Heart left ventricle (tissue), 16 donors: ENCODE data around the gene B3GNT2. TPM values are rescaled to one million over a fixed set of nuclear protein-coding genes. Genes with fewer than 3 reads are reported as not detected.

Experiments
- ATAC-seq, 4 donors: fragments of 200-7000 bp; cut with Tn5 transposase; one replicate each; pipeline ENCODE4 v1.9.1; 2020 to 2022; ENCODE audit warnings: moderate library complexity in 4 of 4, mild to moderate bottlenecking in 3 of 4, moderate number of reproducible peaks in 1 of 4
- DNase-seq, 5 donors: peaks; one replicate each; pipeline ENCODE4 v3.0.0-alpha.2; 2020
- H3K27ac ChIP-seq, 12 donors: fragments of 200-600 bp; sonication (generic) in 4 of 12; one replicate each; pipeline versions ENCODE4 v1.5.0 to v1.8.0; 2016 to 2022; ENCODE audit warnings: mild to moderate bottlenecking in 2 of 12
- H3K27me3 ChIP-seq, 9 donors: fragments of 200-600 bp; sonication (generic) in 2 of 9; one replicate each; pipeline versions ENCODE4 v1.5.1 to v1.8.0; 2016 to 2022; ENCODE audit warnings: mild to moderate bottlenecking in 3 of 9
- H3K36me3 ChIP-seq, 9 donors: fragments of 200-600 bp; sonication (generic) in 2 of 9; one replicate each; pipeline versions ENCODE4 v1.5.0 to v1.8.0; 2018 to 2022; ENCODE audit warnings: mild to moderate bottlenecking in 2 of 9
- H3K4me1 ChIP-seq, 12 donors: fragments of 200-600 bp; sonication (generic) in 4 of 12; one replicate each; pipeline versions ENCODE4 v1.5.0 to v1.8.0; 2016 to 2022; ENCODE audit warnings: mild to moderate bottlenecking in 3 of 12
- H3K4me3 ChIP-seq, 12 donors: fragments of 200-600 bp; sonication (generic) in 4 of 12; one replicate each; pipeline versions ENCODE4 v1.5.0 to v1.8.0; 2017 to 2022; ENCODE audit warnings: mild to moderate bottlenecking in 9 of 12, moderate library complexity in 4 of 12
- H3K9me3 ChIP-seq, 12 donors: fragments of 200-600 bp; sonication (generic) in 4 of 12; one replicate each; pipeline versions ENCODE4 v1.5.0 to v1.8.0; 2016 to 2022; ENCODE audit warnings: mild to moderate bottlenecking in 1 of 12
- POLR2A ChIP-seq, 2 donors: fragments of 450-650 bp; IDR thresholded peaks; one replicate each; pipeline ENCODE4 v1.6.1; 2017; ENCODE audit warnings: antibody characterized with exemption in 2 of 2, mild to moderate bottlenecking in 2 of 2, moderate library complexity in 2 of 2
- WGBS, 4 donors: extraction: QIAGEN DNeasy Blood & Tissue Kit in 2 of 4; methylation state at CpG; one replicate each; pipeline versions ENCODE4 v1.1.5 to v1.1.7; 2013 to 2018; 5-methylcytosine and 5-hydroxymethylcytosine counted together
- intact Hi-C, 10 donors: fragments of 100-400 bp; cut with DNase I; formaldehyde crosslinking; loops; one replicate each; pipeline versions ENCODE4 v1.11.1 to v1.14.2; 2022
- polyA plus RNA-seq, 2 donors: library from polyadenylated mRNA; stranded (reverse); fragments of 200-250 nt; gene quantifications; one replicate each; pipeline ENCODE4 v1.2.3, GENCODE V29; 2013
- total RNA-seq, 9 donors: library from RNA; depleted of rRNA in 2 of 9; stranded (reverse); fragments of >200 nt in 2 of 9; fragmentation: NEBNext Ultra II Directional in 3 of 9; extraction: Animal tissue kit (Norgen Biotek cat#: 25700) in 3 of 9; gene quantifications; one replicate each; pipeline versions ENCODE4 v1.1.0 to v1.2.4, GENCODE V29; 2016 to 2023
- TF ChIP-seq, protein P1 (sequence below), 12 donors: fragments of 200-600 bp; sonication (generic) in 4 of 12; IDR thresholded peaks; one replicate each; pipeline versions ENCODE4 v1.5.0 to v1.8.0; 2018 to 2022; ENCODE audit warnings: antibody characterized with exemption in 12 of 12, mild to moderate bottlenecking in 5 of 12
- donor health status: ischemic (EF 13 %, LVEDD 7.1; RV severe dilation, severe dysfunction).
- donor health status: healthy with polysubstance abuse.
- donor health status: DM: no; HTN: yes; CAD: no.
- donor health status: DM: no; HTN: no; CAD: no.
- donor health status: ischemic (EF 25% LVEDD 6.9; RV normal size, moderate dysfunction).
- donor health status: ischemic (EF 25% LVEDD 5.7; RV mildly dilated, moderate dysfunction).
- donor health status: healthy.
- donor health status: DM: yes; HTN: yes; CAD: no.
- donor health status: ischemic (EF 35%, LVEDD 5.7; RV mildly dilated, moderate dysfunction).
- donor health status: nonischemic (EF 11% LVEDD 7.7; RV severe dilation, severe dysfunction).
- donor health status: DM: yes; HTN: yes; CAD: no.
- donor health status: PGD.
- donor health status: ischemic (EF 29% LVEDD 5.4; RV normal size, mild dysfunction).
- donor health status: nonischemic (EF 23%, LVEDD 6.1; RV moderate dilation, normal function).

B3GNT2 gene
- total and polyA plus RNA-seq, 11 donors = 8.6 to 26.5 (median 18.4) TPM

DNA sequence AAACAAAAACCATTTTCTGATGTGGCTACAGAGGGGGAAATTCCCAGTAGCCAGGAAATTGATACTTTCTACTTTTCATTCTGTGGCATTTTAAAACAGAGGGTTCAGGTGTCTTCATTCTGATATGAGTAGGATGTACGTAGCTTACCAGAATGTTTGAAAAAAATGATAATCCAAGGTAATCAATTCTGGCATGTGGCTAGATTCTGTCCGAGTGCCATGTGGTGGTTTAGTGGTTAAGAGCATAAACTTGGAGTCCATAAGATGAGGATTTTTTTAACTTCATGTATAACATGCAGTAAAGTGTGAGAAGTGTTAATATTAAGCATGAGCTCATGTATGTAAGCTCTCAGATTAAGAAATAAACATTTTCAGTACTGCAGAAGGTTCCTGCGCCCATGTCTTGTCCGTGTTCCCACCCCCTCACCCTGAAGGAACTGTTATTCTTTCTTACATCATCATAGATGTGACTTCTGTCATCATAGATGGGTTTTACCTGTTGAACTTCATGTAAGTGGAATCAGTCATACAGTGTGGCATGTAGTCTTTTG lies 4.5 kb downstream of the B3GNT2 start:
- no peak overlapping the region for H3K4me3 ChIP-seq
- TF ChIP-seq POLR2A (IDR thresholded peaks at IDR 0.05) = no peak
- TF ChIP-seq, protein P1, sequence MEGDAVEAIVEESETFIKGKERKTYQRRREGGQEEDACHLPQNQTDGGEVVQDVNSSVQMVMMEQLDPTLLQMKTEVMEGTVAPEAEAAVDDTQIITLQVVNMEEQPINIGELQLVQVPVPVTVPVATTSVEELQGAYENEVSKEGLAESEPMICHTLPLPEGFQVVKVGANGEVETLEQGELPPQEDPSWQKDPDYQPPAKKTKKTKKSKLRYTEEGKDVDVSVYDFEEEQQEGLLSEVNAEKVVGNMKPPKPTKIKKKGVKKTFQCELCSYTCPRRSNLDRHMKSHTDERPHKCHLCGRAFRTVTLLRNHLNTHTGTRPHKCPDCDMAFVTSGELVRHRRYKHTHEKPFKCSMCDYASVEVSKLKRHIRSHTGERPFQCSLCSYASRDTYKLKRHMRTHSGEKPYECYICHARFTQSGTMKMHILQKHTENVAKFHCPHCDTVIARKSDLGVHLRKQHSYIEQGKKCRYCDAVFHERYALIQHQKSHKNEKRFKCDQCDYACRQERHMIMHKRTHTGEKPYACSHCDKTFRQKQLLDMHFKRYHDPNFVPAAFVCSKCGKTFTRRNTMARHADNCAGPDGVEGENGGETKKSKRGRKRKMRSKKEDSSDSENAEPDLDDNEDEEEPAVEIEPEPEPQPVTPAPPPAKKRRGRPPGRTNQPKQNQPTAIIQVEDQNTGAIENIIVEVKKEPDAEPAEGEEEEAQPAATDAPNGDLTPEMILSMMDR (IDR thresholded peaks at IDR 0.05) = no peak
- no peak overlapping the region for H3K27ac ChIP-seq
- H3K9me3 ChIP-seq = no peaks in the 10 kb centered on the region
- DNase-seq (no peak), ATAC-seq (no peak)
- peaks cover 0 to 78% (median 61%) of the 10 kb centered on the region in 12 donors for H3K4me1 ChIP-seq
- intact Hi-C loops = loop anchor here in 4 of 10 donors (5.0 to 10.0 kb wide), 4 partner anchors 94 to 286 kb away; no protein-coding TSS in a partner anchor
- no peaks in the 10 kb centered on the region for H3K27me3 ChIP-seq
- WGBS, 4 donors = 70 to 77% (median 74%) methylated on average over 4 of the region's 4 CpGs
- no peaks in the 10 kb centered on the region for H3K36me3 ChIP-seq

DNA sequence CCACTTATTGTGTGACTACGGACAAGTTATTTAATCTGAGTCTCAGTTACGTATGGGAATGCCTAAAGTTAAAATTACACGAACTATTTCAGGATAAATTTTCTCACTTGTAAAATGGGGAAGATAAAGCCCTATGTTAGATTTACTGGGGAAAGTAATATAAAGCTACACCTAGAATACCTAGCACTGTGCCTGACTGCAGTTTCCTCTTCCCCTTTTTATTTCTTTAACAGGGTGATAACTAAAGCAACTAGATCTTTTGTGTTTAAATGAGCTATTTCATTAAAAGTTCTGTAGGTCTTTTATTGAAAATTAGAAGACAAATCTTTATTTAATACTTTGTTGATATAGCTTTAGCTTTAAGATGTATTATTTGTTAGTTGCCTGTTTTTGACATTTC lies 5.0 kb downstream of the B3GNT2 start:
- ATAC-seq (no peak), DNase-seq (no peak)
- Histone ChIP-seq H3K36me3 (no peaks in the 10 kb centered on the region), H3K9me3 (no peaks in the 10 kb centered on the region), H3K27me3 (no peaks in the 10 kb centered on the region), H3K27ac (no peak overlapping the region), H3K4me3 (no peak overlapping the region), H3K4me1 (peaks cover 0 to 81% (median 62%) of the 10 kb centered on the region in 12 donors)
- 43 to 67% (median 59%) methylated on average over 3 of the region's 3 CpGs for WGBS, 4 donors
- TF ChIP-seq, protein P1 (IDR thresholded peaks at IDR 0.05) = no peak
- TF ChIP-seq POLR2A (IDR thresholded peaks at IDR 0.05) = no peak
- intact Hi-C loops = loop anchor here in 4 of 10 donors (5.0 to 10.0 kb wide), 4 partner anchors 94 to 286 kb away; no protein-coding TSS in a partner anchor

DNA sequence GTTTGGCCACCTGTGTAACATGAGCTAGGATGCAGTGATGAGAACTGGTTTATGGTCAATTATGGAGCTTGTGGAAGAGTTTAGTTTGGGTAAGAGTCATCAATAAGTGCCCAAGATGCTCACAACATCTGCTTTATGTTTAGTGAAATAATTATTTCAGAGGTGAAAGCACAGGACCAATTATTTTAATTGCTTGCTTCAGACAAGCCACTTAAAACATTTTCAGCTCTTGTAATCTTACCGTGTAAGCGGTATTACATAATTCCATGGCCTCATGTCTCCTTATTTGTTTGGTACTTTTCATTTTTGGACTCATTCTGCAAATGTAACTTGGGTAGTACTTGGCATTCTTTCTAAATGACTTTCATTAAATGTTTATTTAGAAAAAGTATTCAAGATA lies 5.4 kb downstream of the B3GNT2 start:
- intact Hi-C loops = loop anchor here in 4 of 10 donors (5.0 to 10.0 kb wide), 4 partner anchors 93 to 287 kb away; no protein-coding TSS in a partner anchor
- no peak for TF ChIP-seq POLR2A (IDR thresholded peaks at IDR 0.05)
- TF ChIP-seq, protein P1 (IDR thresholded peaks at IDR 0.05) = no peak
- Histone ChIP-seq H3K27me3 (no peaks in the 10 kb centered on the region), H3K9me3 (no peaks in the 10 kb centered on the region), H3K4me3 (no peak overlapping the region), H3K36me3 (no peaks in the 10 kb centered on the region), H3K27ac (peak overlapping the region in 1 of 12 donors; percentile 37), H3K4me1 (peaks cover 0 to 86% (median 63%) of the 10 kb centered on the region in 12 donors)
- DNase-seq (no peak), ATAC-seq (no peak)
- 43 to 52% (median 47%) methylated on average over 2 of the region's 2 CpGs for WGBS, 4 donors

DNA sequence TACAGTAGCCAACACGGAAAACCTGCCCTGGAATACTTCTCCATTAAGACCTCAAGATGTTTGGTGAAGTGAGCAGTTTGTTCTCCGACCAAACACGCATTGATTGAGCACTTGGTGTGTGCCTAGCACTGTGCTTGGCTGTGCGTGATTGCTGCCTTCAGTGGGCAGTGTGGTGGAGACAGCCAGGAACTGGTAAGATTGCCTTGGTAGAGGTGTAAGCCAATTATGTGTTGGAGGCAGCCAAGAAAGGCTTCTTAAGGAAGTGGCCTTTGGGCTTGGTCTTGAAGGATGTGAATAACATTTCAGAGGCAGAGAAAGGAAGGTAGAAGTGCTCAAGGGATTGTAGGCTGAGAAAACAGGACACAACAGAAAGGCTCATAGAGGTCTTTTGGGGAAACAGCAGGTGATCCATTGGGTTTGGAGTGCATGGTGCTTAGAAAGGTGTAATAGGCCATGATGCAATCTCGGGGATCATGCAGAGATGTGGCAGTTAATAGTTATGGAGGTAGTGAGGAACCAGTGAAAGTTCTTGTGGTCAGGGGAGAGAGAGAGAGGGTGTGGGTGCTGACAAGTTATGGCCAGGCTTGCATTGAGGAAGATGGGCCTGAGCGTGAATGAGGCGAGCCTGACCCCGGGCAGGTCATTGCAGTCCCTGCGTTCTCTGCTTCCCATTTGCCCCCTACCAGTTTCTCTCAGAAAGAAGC lies 6.3 kb downstream of the B3GNT2 start:
- 85 to 91% (median 86%) methylated on average over 9 of the region's 9 CpGs for WGBS, 4 donors
- no peaks in the 10 kb centered on the region for H3K9me3 ChIP-seq
- no peak for TF ChIP-seq POLR2A (IDR thresholded peaks at IDR 0.05)
- TF ChIP-seq, protein P1 (IDR thresholded peaks at IDR 0.05) = no peak
- intact Hi-C loops = loop anchor here in 4 of 10 donors (5.0 to 10.0 kb wide), 4 partner anchors 93 to 287 kb away; no protein-coding TSS in a partner anchor
- no peaks in the 10 kb centered on the region for H3K27me3 ChIP-seq
- no peak overlapping the region for H3K4me3 ChIP-seq
- no peak for DNase-seq
- no peaks in the 10 kb centered on the region for H3K36me3 ChIP-seq
- peak overlapping the region in 4 of 12 donors; percentile 16 to 37 (median 24) for H3K27ac ChIP-seq
- ATAC-seq = peak in 1 of 4 donors; percentile 33
- peaks cover 0 to 93% (median 66%) of the 10 kb centered on the region in 12 donors for H3K4me1 ChIP-seq
